Measurements from ENCODE around the gene CDKN1C.

The CDKN1C gene

GRCh38 chr11:2860636-2861035 is 24.9 kb downstream of the CDKN1C start:
- no peak overlapping the region for H3K4me3 ChIP-seq (replicated peaks; ENCODE audit: low read depth, low read length)
- TF ChIP-seq CTCF (IDR thresholded peaks at IDR 0.05; ENCODE audit: low read depth, low read length, missing control alignments), result no peak
- no peak for DNase-seq (ENCODE audit: extremely low read depth, low read depth)

GRCh38 chr11:2859699-2860037 is 25.9 kb downstream of the CDKN1C start:
- DNase-seq (ENCODE audit: extremely low read depth, low read depth), result no peak
- no peak for TF ChIP-seq CTCF (IDR thresholded peaks at IDR 0.05; ENCODE audit: low read depth, low read length, missing control alignments)
- no peak overlapping the region for H3K4me3 ChIP-seq (replicated peaks; ENCODE audit: low read depth, low read length)

GRCh38 chr11:2858995-2859698 is 26.4 kb downstream of the CDKN1C start:
- no peak overlapping the region for H3K4me3 ChIP-seq (replicated peaks; ENCODE audit: low read depth, low read length)
- no peak for DNase-seq (ENCODE audit: extremely low read depth, low read depth)
- TF ChIP-seq CTCF (IDR thresholded peaks at IDR 0.05; ENCODE audit: low read depth, low read length, missing control alignments), result no peak

GRCh38 chr11:2857918-2858317 is 27.7 kb downstream of the CDKN1C start:
- no peak overlapping the region for H3K4me3 ChIP-seq (replicated peaks; ENCODE audit: low read depth, low read length)
- DNase-seq (ENCODE audit: extremely low read depth, low read depth), result no peak
- TF ChIP-seq CTCF (IDR thresholded peaks at IDR 0.05; ENCODE audit: low read depth, low read length, missing control alignments), result no peak

GRCh38 chr11:2857276-2857675 is 28.3 kb downstream of the CDKN1C start:
- no peak for DNase-seq (ENCODE audit: extremely low read depth, low read depth)
- no peak for TF ChIP-seq CTCF (IDR thresholded peaks at IDR 0.05; ENCODE audit: low read depth, low read length, missing control alignments)
- H3K4me3 ChIP-seq (replicated peaks; ENCODE audit: low read depth, low read length), result no peak overlapping the region

GRCh38 chr11:2855162-2855561 is 30.4 kb downstream of the CDKN1C start:
- TF ChIP-seq CTCF (IDR thresholded peaks at IDR 0.05; ENCODE audit: low read depth, low read length, missing control alignments), result no peak
- H3K4me3 ChIP-seq (replicated peaks; ENCODE audit: low read depth, low read length), result no peak overlapping the region
- DNase-seq (ENCODE audit: extremely low read depth, low read depth), result no peak

- no peak overlapping the region for H3K4me3 ChIP-seq (replicated peaks; ENCODE audit: low read depth, low read length)
- no peak for DNase-seq (ENCODE audit: extremely low read depth, low read depth)
- TF ChIP-seq CTCF (IDR thresholded peaks at IDR 0.05; ENCODE audit: low read depth, low read length, missing control alignments), result no peak
Measured at GRCh38 chr11:2853997-2854560, 31.5 kb downstream of the CDKN1C start.
